Panc1 (cell line): ENCODE results near the gene OTOGL. TPM values are rescaled to one million over a fixed set of nuclear protein-coding genes. Genes with fewer than 3 reads are reported as not detected.

Experiments
- ATAC-seq: fragments of 200-7000 bp; cut with Tn5 transposase; 2 replicates; pipeline ENCODE4 v1.9.1; 2020; ENCODE audit warnings: mild to moderate bottlenecking, moderate library complexity
- BruUV-seq: library from RNA; stranded (reverse); fragments of 400-500 nt; replicated peaks from 2 replicates; lab custom pipeline; 2021; lab: Mats Ljungman, UMichigan
- CTCF ChIA-PET: fragments of 300-600 bp; sonication (Branson Sonifier 250); formaldehyde crosslinking; loops from one replicate; lab custom pipeline; 2022; ENCODE audit warnings: antibody characterized with exemption; lab: Charles Lee
- POLR2A ChIA-PET: fragments of 300-600 bp; sonication (Branson Sonifier 250); formaldehyde crosslinking; loops from one replicate; lab custom pipeline; 2022; ENCODE audit warnings: antibody characterized with exemption; lab: Charles Lee
- DNase-seq: peaks from one replicate; pipeline ENCODE4 v3.0.0-alpha.2; 2010; ENCODE audit warnings: low read depth, low spot score
- H3K27ac ChIP-seq: 2 replicates; pipeline ENCODE4 v1.5.1; 2011; ENCODE audit warnings: mild to moderate bottlenecking, low read length, inconsistent platforms
- H3K27me3 ChIP-seq: fragments of 200-500 bp; sonication (Bioruptor generic); 2 replicates; pipeline ENCODE4 v1.6.0; 2014; ENCODE audit warnings: low read length, inconsistent platforms; ENCODE audit not compliant: control insufficient read depth, insufficient read depth
- H3K36me3 ChIP-seq: fragments of 200-500 bp; sonication (Bioruptor generic); 2 replicates; pipeline ENCODE4 v1.5.1; 2014; ENCODE audit warnings: inconsistent platforms, mild to moderate bottlenecking, low read length, moderate library complexity; ENCODE audit not compliant: control insufficient read depth, insufficient read depth
- H3K4me1 ChIP-seq: 2 replicates; pipeline ENCODE4 v1.5.1; 2011; ENCODE audit warnings: inconsistent platforms, mild to moderate bottlenecking, low read length, moderate library complexity; ENCODE audit not compliant: control insufficient read depth, insufficient read depth
- H3K4me3 ChIP-seq, 2 experiments: 2 replicates each; pipeline ENCODE4 v1.5.1; 2011 to 2012; ENCODE audit warnings: low read depth in 2 of 2, low read length in 2 of 2, mild to moderate bottlenecking in 2 of 2, inconsistent platforms in 1 of 2, moderate library complexity in 1 of 2
- H3K9me3 ChIP-seq: fragments of 200-500 bp; sonication (Bioruptor generic); 2 replicates; pipeline ENCODE4 v1.5.1; 2014; ENCODE audit warnings: low read depth, mild to moderate bottlenecking, inconsistent platforms, low read length, moderate library complexity; ENCODE audit not compliant: control insufficient read depth, insufficient read depth
- CTCF ChIP-seq: fragments of 450-650 bp; IDR thresholded peaks from 2 replicates; pipeline ENCODE4 v1.5.1; 2017; ENCODE audit warnings: mild to moderate bottlenecking
- POLR2AphosphoS5 ChIP-seq: IDR thresholded peaks from 2 replicates; pipeline ENCODE4 v1.6.1; 2012; ENCODE audit warnings: mild to moderate bottlenecking, low read depth, low read length, moderate library complexity
- REST ChIP-seq, 2 experiments: IDR thresholded peaks; 2 replicates each; pipeline ENCODE4 v1.6.1; 2011 to 2012; ENCODE audit warnings: low read depth in 2 of 2, control low read depth in 1 of 2, low read length in 1 of 2, mild to moderate bottlenecking in 1 of 2, moderate library complexity in 1 of 2; ENCODE audit not compliant: insufficient read depth in 1 of 2
- SIN3A ChIP-seq: IDR thresholded peaks from 2 replicates; pipeline ENCODE4 v1.6.1; 2012; ENCODE audit warnings: low read depth, mild to moderate bottlenecking, low read length, moderate library complexity, borderline replicate concordance; ENCODE audit not compliant: insufficient read depth
- TCF7L2 ChIP-seq: IDR thresholded peaks from 2 replicates; pipeline ENCODE4 v1.6.1; 2011; ENCODE audit warnings: mild to moderate bottlenecking, low read depth, low read length, inconsistent platforms
- in situ Hi-C: cut with HindIII; loops from 2 replicates; pipeline ENCODE4 v1.10.0; 2016; ENCODE audit warnings: low sequenced_read_pairs, low pct_unique_long_range_greater_than_20kb
- intact Hi-C: fragments of 100-400 bp; cut with micrococcal nuclease; formaldehyde crosslinking; loops from one replicate; pipeline ENCODE4 v1.10.0; 2022; ENCODE audit not compliant: unreplicated experiment
- total RNA-seq: library from RNA; stranded (reverse); gene quantifications from one replicate; pipeline ENCODE4 v1.2.1, GENCODE V29; 2021; ENCODE audit not compliant: unreplicated experiment

OTOGL gene
- total RNA-seq, 1 experiment from 2014 or later = not detected

- H3K27ac ChIP-seq = no peak overlapping the region
- no peak for TF ChIP-seq TCF7L2
- TF ChIP-seq CTCF = no peak
- TF ChIP-seq SIN3A = no peak
- TF ChIP-seq POLR2AphosphoS5 = no peak
- no peak for TF ChIP-seq REST (IDR thresholded peaks at IDR 0.05; ENCODE audit: insufficient read depth in 1 of 2, low read depth in 2 of 2, low read length in 1 of 2)
- intact Hi-C loops = no loop called here
- no peaks in the 10 kb centered on the region for H3K36me3 ChIP-seq
- DNase-seq = no peak
- ChIA-PET CTCF (no interaction called here), POLR2A (no interaction called here)
- H3K9me3 ChIP-seq = no peaks in the 10 kb centered on the region
- no TSS peak for BruUV-seq
- H3K27me3 ChIP-seq = no peaks in the 10 kb centered on the region
- H3K4me1 ChIP-seq = no peaks in the 10 kb centered on the region
- ATAC-seq = no peak
- in situ Hi-C loops = no loop called here
- no peak overlapping the region for H3K4me3 ChIP-seq
These were observed 183.4 kb downstream of the OTOGL start for GRCh38 chr12:80282761-80283160.

- no peaks in the 10 kb centered on the region for H3K36me3 ChIP-seq
- intact Hi-C loops = no loop called here
- no peak overlapping the region for H3K4me3 ChIP-seq
- no peak for TF ChIP-seq REST (IDR thresholded peaks at IDR 0.05; ENCODE audit: insufficient read depth in 1 of 2, low read depth in 2 of 2, low read length in 1 of 2)
- no peak for TF ChIP-seq TCF7L2
- no peak for TF ChIP-seq CTCF
- no peak for TF ChIP-seq POLR2AphosphoS5
- no peak for TF ChIP-seq SIN3A
- no TSS peak for BruUV-seq
- CTCF ChIA-PET = no interaction called here
- in situ Hi-C loops = no loop called here
- no peak for ATAC-seq
- H3K9me3 ChIP-seq = no peaks in the 10 kb centered on the region
- no peaks in the 10 kb centered on the region for H3K27me3 ChIP-seq
- H3K27ac ChIP-seq = no peak overlapping the region
- POLR2A ChIA-PET = no interaction called here
- no peaks in the 10 kb centered on the region for H3K4me1 ChIP-seq
- DNase-seq = no peak
These were observed 191.9 kb downstream of the OTOGL start for GRCh38 chr12:80291108-80291754.
